ENCODE measurements around the gene KLRF1.

- TF ChIP-seq POLR2A (IDR thresholded peaks at IDR 0.05; ENCODE audit: low read length): no peak
- TF ChIP-seq GATA1 (IDR thresholded peaks at IDR 0.05; ENCODE audit: low read depth, low read length): no peak
Observed at GRCh38 chr12:9781360-9781759, 45.9 kb upstream of the KLRF1 start.

Measured in erythroblast (primary cell).